Measurements from ENCODE around the gene DNAH9.

DNAH9 gene

GRCh38 chr17:11625878-11626277, 27.6 kb downstream of the DNAH9 start:
- FAIRE-seq (no peak), DNase-seq (ENCODE audit: insufficient read length, low spot score) (no peak)
- TF ChIP-seq POLR2A (IDR thresholded peaks at IDR 0.05; ENCODE audit: low read depth, low read length), result no peak

- FAIRE-seq (no peak), DNase-seq (ENCODE audit: insufficient read length, low spot score) (no peak)
- TF ChIP-seq POLR2A (IDR thresholded peaks at IDR 0.05; ENCODE audit: low read depth, low read length), result no peak
Measured at GRCh38 chr17:11627301-11627940, 29.2 kb downstream of the DNAH9 start.

- no peak for TF ChIP-seq POLR2A (IDR thresholded peaks at IDR 0.05; ENCODE audit: low read depth, low read length)
- FAIRE-seq (no peak), DNase-seq (ENCODE audit: insufficient read length, low spot score) (no peak)
Measured at GRCh38 chr17:11628374-11628773, 30.1 kb downstream of the DNAH9 start.

GRCh38 chr17:11628831-11629230, 30.6 kb downstream of the DNAH9 start:
- DNase-seq (ENCODE audit: insufficient read length, low spot score) (no peak), FAIRE-seq (no peak)
- no peak for TF ChIP-seq POLR2A (IDR thresholded peaks at IDR 0.05; ENCODE audit: low read depth, low read length)

GRCh38 chr17:11636771-11637170, 38.5 kb downstream of the DNAH9 start:
- FAIRE-seq, result no peak
- no peak for TF ChIP-seq POLR2A (IDR thresholded peaks at IDR 0.05; ENCODE audit: low read depth, low read length)
- no peak for DNase-seq (ENCODE audit: insufficient read length, low spot score)

GRCh38 chr17:11637796-11638195, 39.5 kb downstream of the DNAH9 start:
- no peak for DNase-seq (ENCODE audit: insufficient read length, low spot score)
- FAIRE-seq, result no peak
- TF ChIP-seq POLR2A (IDR thresholded peaks at IDR 0.05; ENCODE audit: low read depth, low read length), result no peak

- TF ChIP-seq POLR2A (IDR thresholded peaks at IDR 0.05; ENCODE audit: low read depth, low read length), result no peak
- FAIRE-seq (no peak), DNase-seq (ENCODE audit: insufficient read length, low spot score) (no peak)
Measured at GRCh38 chr17:11638700-11639265, 40.5 kb downstream of the DNAH9 start.

GRCh38 chr17:11639736-11640462, 41.6 kb downstream of the DNAH9 start:
- no peak for TF ChIP-seq POLR2A (IDR thresholded peaks at IDR 0.05; ENCODE audit: low read depth, low read length)
- FAIRE-seq (no peak), DNase-seq (ENCODE audit: insufficient read length, low spot score) (no peak)

- DNase-seq (ENCODE audit: insufficient read length, low spot score), result no peak
- no peak for TF ChIP-seq POLR2A (IDR thresholded peaks at IDR 0.05; ENCODE audit: low read depth, low read length)
- no peak for FAIRE-seq
Measured at GRCh38 chr17:11640463-11640814, 42.2 kb downstream of the DNAH9 start.

GRCh38 chr17:11641521-11642275, 43.4 kb downstream of the DNAH9 start:
- no peak for FAIRE-seq

GRCh38 chr17:11642655-11643054, 44.4 kb downstream of the DNAH9 start:
- FAIRE-seq (no peak), DNase-seq (ENCODE audit: insufficient read length, low spot score) (no peak)
- TF ChIP-seq POLR2A (IDR thresholded peaks at IDR 0.05; ENCODE audit: low read depth, low read length), result no peak

More at GRCh38 chr17:11641521-11642275, 43.4 kb downstream of the DNAH9 start:
- no peak for DNase-seq (ENCODE audit: insufficient read length, low spot score)
- no peak for TF ChIP-seq POLR2A (IDR thresholded peaks at IDR 0.05; ENCODE audit: low read depth, low read length)

- FAIRE-seq, result no peak
- no peak for DNase-seq (ENCODE audit: insufficient read length, low spot score)
- TF ChIP-seq POLR2A (IDR thresholded peaks at IDR 0.05; ENCODE audit: low read depth, low read length), result no peak
Measured at GRCh38 chr17:11643851-11644250, 45.6 kb downstream of the DNAH9 start.

- peak; percentile 26 for DNase-seq (ENCODE audit: insufficient read length, low spot score)
- FAIRE-seq, result peak; percentile 80
- no peak for TF ChIP-seq POLR2A (IDR thresholded peaks at IDR 0.05; ENCODE audit: low read depth, low read length)
Measured at GRCh38 chr17:11644265-11645212, 46.3 kb downstream of the DNAH9 start.

All from H54 (cell line).